Subcutaneous abdominal adipose tissue (tissue), 5 donors: ENCODE results near the gene MUC21.
"Not testable (repeated sequence)": the region's sequence is repeated elsewhere in the genome, so short reads cannot be mapped to it uniquely, and the experiment has no call there.

Experiments
- H3K27ac ChIP-seq: one replicate; pipeline ENCODE4 v1.7.0; 2013; ENCODE audit warnings: low read depth, mild to moderate bottlenecking, inconsistent platforms, low read length, moderate library complexity
- H3K27me3 ChIP-seq, 5 donors: one replicate each; pipeline ENCODE4 v1.7.0; 2013; ENCODE audit warnings: low read length in 5 of 5, inconsistent platforms in 1 of 5; ENCODE audit not compliant: control insufficient read depth in 5 of 5, insufficient read depth in 4 of 5
- H3K36me3 ChIP-seq, 5 donors: one replicate each; pipeline ENCODE4 v1.7.0; 2013; ENCODE audit warnings: low read length in 5 of 5; ENCODE audit not compliant: control insufficient read depth in 5 of 5, insufficient read depth in 5 of 5
- H3K4me1 ChIP-seq, 5 donors: one replicate each; pipeline ENCODE4 v1.7.0; 2013; ENCODE audit warnings: low read length in 5 of 5, mild to moderate bottlenecking in 3 of 5, moderate library complexity in 1 of 5; ENCODE audit not compliant: control insufficient read depth in 5 of 5, insufficient read depth in 5 of 5
- H3K4me3 ChIP-seq, 5 donors: one replicate each; pipeline ENCODE4 v1.7.0; 2013; ENCODE audit warnings: low read length in 5 of 5, low read depth in 1 of 5
- H3K9ac ChIP-seq, 5 donors: one replicate each; pipeline ENCODE4 v1.7.0; 2013; ENCODE audit warnings: low read length in 5 of 5, mild to moderate bottlenecking in 4 of 5, moderate library complexity in 3 of 5
- H3K9me3 ChIP-seq, 5 donors: one replicate each; pipeline ENCODE4 v1.7.0; 2013; ENCODE audit warnings: low read length in 5 of 5; ENCODE audit not compliant: control insufficient read depth in 5 of 5
- donor health status: healthy.
- donor health status: healthy.
- donor health status: healthy.
- donor health status: healthy.
- donor health status: healthy.

MUC21 gene

GRCh38 chr6:31020631-31021255 lies 37.2 kb downstream of the MUC21 start:
- H3K27me3 ChIP-seq, H3K9me3 ChIP-seq, H3K36me3 ChIP-seq, H3K4me3 ChIP-seq, H3K9ac ChIP-seq, H3K4me1 ChIP-seq, H3K27ac ChIP-seq: not testable (repeated sequence)

- not testable (repeated sequence) for H3K36me3 ChIP-seq, H3K27me3 ChIP-seq, H3K9ac ChIP-seq, H3K27ac ChIP-seq, H3K4me3 ChIP-seq, H3K4me1 ChIP-seq, H3K9me3 ChIP-seq
Measured at GRCh38 chr6:31021705-31022531, 38.4 kb downstream of the MUC21 start.

GRCh38 chr6:31025595-31025994 lies 42.1 kb downstream of the MUC21 start:
- Histone ChIP-seq H3K9me3 (no peaks in the 10 kb centered on the region), H3K36me3 (no peaks in the 10 kb centered on the region), H3K9ac (no peak overlapping the region), H3K27ac (no peak overlapping the region), H3K4me1 (no peaks in the 10 kb centered on the region), H3K4me3 (no peak overlapping the region), H3K27me3 (peaks cover 0 to 16% (median 13%) of the 10 kb centered on the region in 5 donors)

DNA sequence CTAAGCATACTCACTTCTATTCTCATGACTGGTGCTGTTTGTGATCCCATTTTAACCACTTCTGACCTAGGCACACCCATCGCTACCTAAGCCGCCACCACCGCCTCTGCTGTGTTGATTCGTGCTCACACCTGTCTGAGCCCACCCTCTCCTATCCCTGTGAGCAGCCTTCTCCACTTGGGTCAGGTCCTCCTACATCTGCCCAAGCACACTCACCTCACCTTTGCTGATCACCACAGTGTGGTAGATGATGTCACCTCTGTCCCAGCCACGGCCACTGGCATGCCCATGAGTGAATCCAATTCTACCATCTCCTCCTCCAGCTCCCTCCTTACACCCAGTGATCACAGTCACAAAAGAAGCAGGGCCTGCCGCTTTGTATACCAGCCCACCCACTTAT lies 47.6 kb downstream of the MUC21 start:
- H3K4me1 ChIP-seq: no peaks in the 10 kb centered on the region

GRCh38 chr6:31033075-31033474 lies 49.6 kb downstream of the MUC21 start:
- Histone ChIP-seq H3K9ac (no peak overlapping the region), H3K27ac (no peak overlapping the region), H3K4me3 (no peak overlapping the region), H3K4me1 (no peaks in the 10 kb centered on the region), H3K36me3 (no peaks in the 10 kb centered on the region), H3K9me3 (no peaks in the 10 kb centered on the region), H3K27me3 (peaks cover 0 to 9% (median 2%) of the 10 kb centered on the region in 5 donors)

More for the DNA sequence above, 47.6 kb downstream of the MUC21 start:
- Histone ChIP-seq H3K36me3 (no peaks in the 10 kb centered on the region), H3K27ac (no peak overlapping the region), H3K9me3 (no peaks in the 10 kb centered on the region), H3K9ac (no peak overlapping the region), H3K27me3 (peaks cover 0 to 16% (median 10%) of the 10 kb centered on the region in 5 donors), H3K4me3 (no peak overlapping the region)

DNA sequence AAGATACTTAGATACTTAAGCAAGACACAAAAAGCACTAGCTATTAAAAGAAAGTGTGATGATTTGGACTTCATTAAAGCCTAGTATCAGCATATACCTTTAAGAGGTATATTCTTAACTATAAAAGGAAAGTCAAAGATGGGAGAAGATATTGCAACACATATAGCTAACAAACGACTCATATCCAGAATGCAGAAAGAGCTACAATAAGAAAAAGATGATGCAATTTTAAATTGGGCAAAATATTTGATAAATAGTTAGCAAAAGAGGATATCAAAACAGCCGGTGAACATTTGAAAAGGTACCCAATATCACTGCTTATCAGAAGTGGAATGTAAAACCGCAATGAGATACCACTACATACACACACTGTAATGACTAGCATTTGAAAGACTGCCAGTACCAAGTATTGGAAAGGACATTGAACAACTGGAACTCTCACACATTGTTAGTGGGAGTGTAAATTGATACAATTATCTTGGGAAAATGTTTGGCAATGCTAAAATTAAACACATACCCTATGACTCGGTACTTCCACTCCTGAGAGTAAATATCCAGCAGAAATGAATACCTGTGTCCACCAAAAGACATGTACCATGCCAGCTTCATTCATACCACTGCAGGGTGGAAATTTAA lies 52.5 kb downstream of the MUC21 start:
- H3K9ac ChIP-seq: no peak overlapping the region
- H3K4me3 ChIP-seq: no peak overlapping the region
- H3K4me1 ChIP-seq: no peaks in the 10 kb centered on the region
- H3K27ac ChIP-seq: no peak overlapping the region
- H3K9me3 ChIP-seq: no peaks in the 10 kb centered on the region
- H3K36me3 ChIP-seq: no peaks in the 10 kb centered on the region
- H3K27me3 ChIP-seq: peaks cover 0 to 7% (median 4%) of the 10 kb centered on the region in 5 donors

DNA sequence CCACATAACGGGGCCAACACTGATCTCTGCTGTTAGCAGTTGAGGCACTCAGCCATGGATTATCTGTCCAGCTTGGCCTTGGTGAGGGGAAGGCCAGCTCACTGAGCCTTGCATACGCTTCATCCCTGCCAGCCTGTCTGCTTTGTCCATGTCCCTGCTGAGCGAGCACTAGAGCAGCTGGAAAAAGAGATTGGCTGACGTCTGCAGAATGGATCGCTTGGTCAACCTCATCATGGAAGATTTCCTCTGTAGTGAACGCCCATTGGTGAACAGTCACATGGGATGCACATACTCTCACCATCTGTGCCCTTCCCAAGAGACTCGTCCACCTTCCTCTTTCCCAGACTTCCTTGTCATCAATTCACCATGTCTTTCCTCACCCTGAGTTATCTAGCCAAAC lies 53.7 kb downstream of the MUC21 start:
- Histone ChIP-seq H3K9me3 (no peaks in the 10 kb centered on the region), H3K27ac (no peak overlapping the region), H3K4me1 (no peaks in the 10 kb centered on the region), H3K9ac (no peak overlapping the region), H3K36me3 (no peaks in the 10 kb centered on the region), H3K27me3 (peaks cover 0 to 9% (median 4%) of the 10 kb centered on the region in 5 donors), H3K4me3 (no peak overlapping the region)

GRCh38 chr6:31037682-31038081 lies 54.2 kb downstream of the MUC21 start:
- Histone ChIP-seq H3K9ac (no peak overlapping the region), H3K4me3 (no peak overlapping the region), H3K36me3 (no peaks in the 10 kb centered on the region), H3K27ac (no peak overlapping the region), H3K4me1 (peaks cover 0 to under 1% (median 0%) of the 10 kb centered on the region in 5 donors), H3K9me3 (no peaks in the 10 kb centered on the region), H3K27me3 (peaks cover 0 to 9% (median 4%) of the 10 kb centered on the region in 5 donors)

DNA sequence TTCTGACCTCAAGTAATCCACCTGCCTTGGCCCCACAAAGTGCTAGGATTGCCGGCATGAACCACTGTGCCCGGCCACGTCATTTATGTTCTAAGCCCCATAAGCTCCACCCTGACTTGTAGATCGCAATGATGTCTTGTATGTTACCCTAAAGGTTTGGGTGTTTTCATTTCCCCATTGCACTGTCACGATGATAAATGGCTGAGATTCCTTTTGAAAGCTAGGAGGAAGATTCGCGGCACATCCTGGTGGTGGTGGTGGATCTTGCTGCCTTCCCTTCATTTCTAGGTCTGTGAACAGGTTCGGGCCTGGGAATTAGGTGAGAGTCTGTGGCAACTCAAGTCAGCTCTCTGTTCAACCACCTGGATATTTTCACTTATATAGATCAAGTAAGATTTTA lies 55.0 kb downstream of the MUC21 start:
- Histone ChIP-seq H3K4me3 (no peak overlapping the region), H3K9ac (no peak overlapping the region), H3K36me3 (no peaks in the 10 kb centered on the region), H3K27ac (no peak overlapping the region), H3K27me3 (peaks cover 0 to 9% (median 4%) of the 10 kb centered on the region in 5 donors), H3K4me1 (peaks cover 0 to 9% (median 0%) of the 10 kb centered on the region in 5 donors), H3K9me3 (no peaks in the 10 kb centered on the region)
